Kidney epithelial cell (primary cell): ENCODE data around the gene DDX41. TPM values are rescaled to one million over a fixed set of nuclear protein-coding genes. Genes with fewer than 3 reads are reported as not detected.

Source experiments
- DNase-seq: peaks from one replicate; pipeline ENCODE4 v3.0.0-alpha.2; 2010; ENCODE audit warnings: low read depth
- H3K27me3 ChIP-seq: 2 replicates; pipeline ENCODE4 v1.6.0; 2011; ENCODE audit warnings: low read length; ENCODE audit not compliant: control insufficient read depth, insufficient read depth
- H3K36me3 ChIP-seq: 2 replicates; pipeline ENCODE4 v1.5.1; 2011; ENCODE audit warnings: low read length; ENCODE audit not compliant: control insufficient read depth, insufficient read depth
- H3K4me3 ChIP-seq: 2 replicates; pipeline ENCODE4 v1.5.1; 2011; ENCODE audit warnings: low read depth, mild to moderate bottlenecking, control low read depth, low read length
- total RNA-seq: library from RNA; depleted of rRNA; stranded (reverse); fragments of >200 nt; gene quantifications from 2 replicates; pipeline ENCODE4 v1.2.3, GENCODE V29; 2015
- TF ChIP-seq, protein P1 (sequence below): IDR thresholded peaks from 2 replicates; pipeline ENCODE4 v1.5.1; 2011; ENCODE audit warnings: mild to moderate bottlenecking, moderate library complexity, low read length, control low read depth, inconsistent platforms; ENCODE audit not compliant: insufficient read depth, poor library complexity, severe bottlenecking

DDX41 gene
- total RNA-seq, 1 donor from 2014 or later = 151 TPM

DNA sequence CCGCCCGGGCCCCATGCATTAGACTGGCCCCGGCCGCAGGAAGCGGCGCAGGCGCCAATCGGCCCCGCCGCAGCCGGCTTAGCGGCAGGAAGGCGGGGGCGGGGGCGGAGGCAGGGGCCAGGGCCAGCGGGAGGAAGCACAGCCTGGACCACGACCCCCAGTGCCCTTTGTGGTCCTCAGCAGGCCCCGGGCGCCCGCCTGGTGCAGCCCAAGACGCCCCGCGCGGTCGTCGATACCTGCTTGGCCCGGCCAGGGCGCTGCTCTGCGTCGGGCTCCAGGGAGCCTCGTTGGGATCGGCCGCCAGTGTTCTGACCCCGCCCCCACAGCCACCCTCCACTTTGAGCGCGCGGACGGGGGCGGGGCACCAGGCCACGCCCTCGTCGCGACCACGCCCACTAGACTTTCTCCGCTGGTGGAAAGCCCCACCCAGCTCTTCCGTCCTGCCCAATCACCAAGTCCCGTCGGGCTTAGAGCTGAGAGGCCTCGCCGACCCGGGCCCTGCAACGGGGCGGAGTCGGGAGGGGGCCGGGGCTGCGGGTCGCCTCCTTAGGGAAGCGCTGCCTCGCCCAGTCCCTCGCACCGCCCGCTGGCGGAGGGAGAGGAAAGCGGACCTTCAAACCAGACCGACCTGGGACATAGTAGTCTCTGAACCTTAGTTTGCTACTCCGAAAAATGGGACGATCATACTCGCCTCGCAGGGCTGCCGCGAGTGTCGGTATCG, 19.3 kb downstream of the DDX41 start, which contains the start of gene PDLIM7:
TSS of gene PDLIM7 (minus strand) at position 313 of the 721 bp plus-strand sequence. CDS start 1,092 bp downstream, outside the sequence.
- Histone ChIP-seq H3K36me3 (no peaks in the 10 kb centered on the region), H3K27me3 (no peaks in the 10 kb centered on the region), H3K4me3 (peak within 1 kb of the TSS; percentile 84)
- TF ChIP-seq, protein P1, sequence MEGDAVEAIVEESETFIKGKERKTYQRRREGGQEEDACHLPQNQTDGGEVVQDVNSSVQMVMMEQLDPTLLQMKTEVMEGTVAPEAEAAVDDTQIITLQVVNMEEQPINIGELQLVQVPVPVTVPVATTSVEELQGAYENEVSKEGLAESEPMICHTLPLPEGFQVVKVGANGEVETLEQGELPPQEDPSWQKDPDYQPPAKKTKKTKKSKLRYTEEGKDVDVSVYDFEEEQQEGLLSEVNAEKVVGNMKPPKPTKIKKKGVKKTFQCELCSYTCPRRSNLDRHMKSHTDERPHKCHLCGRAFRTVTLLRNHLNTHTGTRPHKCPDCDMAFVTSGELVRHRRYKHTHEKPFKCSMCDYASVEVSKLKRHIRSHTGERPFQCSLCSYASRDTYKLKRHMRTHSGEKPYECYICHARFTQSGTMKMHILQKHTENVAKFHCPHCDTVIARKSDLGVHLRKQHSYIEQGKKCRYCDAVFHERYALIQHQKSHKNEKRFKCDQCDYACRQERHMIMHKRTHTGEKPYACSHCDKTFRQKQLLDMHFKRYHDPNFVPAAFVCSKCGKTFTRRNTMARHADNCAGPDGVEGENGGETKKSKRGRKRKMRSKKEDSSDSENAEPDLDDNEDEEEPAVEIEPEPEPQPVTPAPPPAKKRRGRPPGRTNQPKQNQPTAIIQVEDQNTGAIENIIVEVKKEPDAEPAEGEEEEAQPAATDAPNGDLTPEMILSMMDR = peak; percentile 22
- peak; percentile 85 for DNase-seq

DNA sequence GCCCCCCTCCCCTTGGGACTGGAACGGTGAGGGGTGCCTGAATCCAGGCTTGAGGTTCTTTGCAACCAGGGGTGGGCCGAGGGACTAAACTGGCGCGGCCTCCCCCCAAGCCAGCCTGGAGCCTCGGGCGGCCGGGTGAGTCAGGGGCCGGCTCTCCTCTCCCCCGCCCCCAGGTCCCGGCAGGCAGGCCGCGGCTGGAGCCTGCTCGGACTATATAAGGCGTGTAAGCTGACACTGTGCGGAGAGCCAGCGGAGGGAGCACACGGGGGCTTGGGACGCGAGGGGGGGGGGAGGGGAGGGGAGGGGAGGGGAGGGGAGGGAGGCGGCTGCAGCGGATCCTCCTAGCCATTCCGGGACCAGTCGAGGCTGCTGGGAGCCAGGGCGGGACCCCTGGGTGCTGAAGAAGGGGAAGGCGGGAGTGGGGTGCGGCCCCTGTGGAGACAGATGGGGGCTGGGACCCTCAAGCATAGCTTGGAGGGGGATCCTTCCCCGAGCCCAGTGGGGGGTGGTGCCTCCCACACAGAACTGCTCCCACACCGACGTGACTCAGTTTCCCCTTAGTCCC, 20.0 kb downstream of the DDX41 start:
- no peaks in the 10 kb centered on the region for H3K36me3 ChIP-seq
- peak overlapping the region; percentile 84 for H3K4me3 ChIP-seq
- TF ChIP-seq, protein P1 = no peak
- no peaks in the 10 kb centered on the region for H3K27me3 ChIP-seq
- peak; percentile 65 for DNase-seq

DNA sequence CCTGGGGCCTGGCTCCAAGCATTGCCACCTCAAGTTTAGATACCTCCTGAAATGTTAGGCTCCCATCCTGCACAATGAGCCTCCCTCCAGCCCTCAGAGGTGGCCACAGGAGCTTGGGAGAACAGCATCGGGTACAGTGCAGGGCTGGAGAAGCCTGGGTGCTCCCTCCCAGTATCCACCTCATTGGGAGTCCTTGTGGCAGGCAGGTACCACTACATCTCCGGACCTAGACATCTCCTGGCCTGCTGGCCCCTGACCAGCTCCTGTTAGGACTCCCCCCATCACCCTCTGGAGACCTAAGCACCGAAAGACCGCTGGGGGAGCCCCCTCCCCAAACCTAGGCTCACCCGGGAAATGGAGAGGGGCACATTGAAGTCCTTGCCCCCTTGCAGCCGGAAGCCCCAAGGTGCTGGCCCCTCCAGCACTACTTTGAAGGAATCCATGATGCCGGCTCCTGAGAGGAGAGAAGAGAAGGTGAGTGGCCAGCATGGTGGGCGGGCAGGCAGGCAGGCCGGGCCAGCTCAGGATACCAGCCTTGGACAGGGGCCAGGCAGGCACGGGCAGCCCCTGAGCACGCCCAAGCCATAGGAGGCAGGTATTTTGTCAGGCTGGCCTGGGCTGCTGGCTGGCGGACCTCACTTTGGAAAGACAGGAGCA, 20.6 kb downstream of the DDX41 start:
- Histone ChIP-seq H3K36me3 (peaks cover 1% of the 10 kb centered on the region), H3K4me3 (peak overlapping the region; percentile 84), H3K27me3 (no peaks in the 10 kb centered on the region)
- TF ChIP-seq, protein P1 = peak; percentile 46
- DNase-seq = peak; percentile 42

DNA sequence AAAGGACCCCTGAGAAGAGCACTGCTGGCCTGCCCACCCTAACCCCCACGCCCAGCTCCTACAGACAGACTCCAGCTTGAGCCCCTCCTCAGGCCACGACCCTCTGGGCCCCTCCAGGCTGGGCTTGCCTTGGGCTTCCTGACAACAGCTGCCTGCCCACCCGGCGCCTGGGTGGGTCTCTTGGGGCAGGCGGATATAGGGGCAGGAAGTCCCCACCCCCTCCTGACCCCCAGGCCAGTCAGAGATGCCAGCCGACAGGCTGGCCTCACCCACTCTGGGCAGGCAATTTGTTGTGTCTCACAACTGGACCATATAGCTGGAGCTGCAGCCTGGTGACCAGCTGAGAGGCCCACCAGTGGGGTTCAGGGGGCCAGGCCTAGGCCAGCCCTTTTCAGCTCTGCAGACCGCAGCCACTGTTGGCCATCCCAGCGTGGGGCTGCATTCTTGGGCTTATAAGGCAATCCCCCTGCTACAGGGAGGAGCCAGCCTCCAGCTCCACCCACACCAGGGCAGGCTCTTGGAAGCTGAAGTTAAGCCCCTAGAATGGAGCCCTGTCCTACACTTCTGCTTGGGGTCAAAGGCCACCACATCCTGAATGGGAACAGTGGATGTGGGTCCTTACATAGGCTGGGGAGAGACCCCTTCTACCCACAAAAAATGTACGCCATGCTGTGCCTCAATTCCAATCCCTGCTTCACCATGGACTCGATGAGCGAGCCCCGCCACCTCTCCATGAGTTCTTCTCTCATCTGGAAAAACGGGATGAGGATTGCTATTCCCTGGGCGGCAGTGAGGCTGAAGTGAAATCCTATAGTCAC, 21.3 kb downstream of the DDX41 start:
- Histone ChIP-seq H3K36me3 (peaks cover 2% of the 10 kb centered on the region), H3K4me3 (peak overlapping the region; percentile 84), H3K27me3 (no peaks in the 10 kb centered on the region)
- TF ChIP-seq, protein P1 = no peak
- DNase-seq = peak; percentile 77

- TF ChIP-seq, protein P1 = peak; percentile 64
- DNase-seq = peak; percentile 79
- no peaks in the 10 kb centered on the region for H3K27me3 ChIP-seq
- peaks cover 3% of the 10 kb centered on the region for H3K36me3 ChIP-seq
- no peak overlapping the region for H3K4me3 ChIP-seq
These were observed 22.2 kb downstream of the DDX41 start for GRCh38 chr5:177494346-177495195.
